CD4-positive, alpha-beta T cell treated with Interleukin-12 subunit alpha and Interleukin-12 subunit beta, for 1 hour (primary cell): ENCODE results near the gene RAP1A.
"Not testable (repeated sequence)": the region's sequence is repeated elsewhere in the genome, so short reads cannot be mapped to it uniquely, and the experiment has no call there.

ENCODE experiments used
- DNase-seq: peaks from one replicate; pipeline ENCODE4 v3.0.0-alpha.2; 2020

Gene RAP1A

DNA sequence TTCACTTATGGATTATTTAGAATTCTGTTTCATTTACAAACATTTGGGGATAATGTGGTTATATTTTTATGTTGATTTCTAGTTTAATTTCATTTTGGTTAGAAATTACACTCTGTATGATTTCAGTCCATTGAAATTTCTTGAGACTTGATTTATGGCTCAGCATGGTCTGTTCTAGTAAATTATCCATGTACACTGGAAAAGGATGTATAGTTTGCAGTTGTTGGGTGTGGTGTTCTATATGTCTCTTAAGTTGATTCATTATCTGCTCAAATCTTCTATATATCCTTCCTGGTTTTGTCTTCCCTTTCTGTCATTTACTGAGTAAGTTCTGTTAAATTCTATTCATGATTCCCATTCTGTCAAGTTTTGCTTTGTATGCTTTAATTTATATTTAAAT is 52.3 kb downstream of the RAP1A start:
- DNase-seq = no peak

GRCh38 chr1:111672331-111672730 is 52.7 kb downstream of the RAP1A start:
- DNase-seq = no peak

GRCh38 chr1:111677604-111678003 is 58.0 kb downstream of the RAP1A start:
- no peak for DNase-seq

GRCh38 chr1:111679541-111679940 is 60.0 kb downstream of the RAP1A start:
- no peak for DNase-seq

GRCh38 chr1:111680212-111680800 is 60.7 kb downstream of the RAP1A start:
- DNase-seq = not testable (repeated sequence)

GRCh38 chr1:111685293-111686153 is 65.9 kb downstream of the RAP1A start:
- DNase-seq = not testable (repeated sequence)

GRCh38 chr1:111690306-111690617 is 70.7 kb downstream of the RAP1A start:
- DNase-seq = no peak

DNA sequence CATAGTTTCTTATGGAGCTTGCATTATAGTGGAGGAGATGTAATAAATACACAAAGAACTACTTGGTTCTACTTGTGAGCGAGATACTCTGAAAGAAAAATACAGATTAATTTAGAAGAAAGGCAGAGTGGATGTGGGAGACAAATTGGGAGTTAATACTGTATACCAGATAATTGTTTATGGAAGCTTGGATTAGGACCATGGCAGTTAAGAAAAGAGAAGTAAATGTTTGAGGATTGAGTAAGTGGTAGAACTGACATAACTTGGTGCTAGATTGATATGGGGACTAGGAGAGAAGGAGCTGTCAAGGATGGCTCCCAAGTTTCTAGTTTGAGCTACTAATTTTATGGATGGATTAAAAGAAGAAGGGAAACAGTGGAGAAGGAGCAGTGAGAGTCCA is 72.3 kb downstream of the RAP1A start:
- no peak for DNase-seq

DNA sequence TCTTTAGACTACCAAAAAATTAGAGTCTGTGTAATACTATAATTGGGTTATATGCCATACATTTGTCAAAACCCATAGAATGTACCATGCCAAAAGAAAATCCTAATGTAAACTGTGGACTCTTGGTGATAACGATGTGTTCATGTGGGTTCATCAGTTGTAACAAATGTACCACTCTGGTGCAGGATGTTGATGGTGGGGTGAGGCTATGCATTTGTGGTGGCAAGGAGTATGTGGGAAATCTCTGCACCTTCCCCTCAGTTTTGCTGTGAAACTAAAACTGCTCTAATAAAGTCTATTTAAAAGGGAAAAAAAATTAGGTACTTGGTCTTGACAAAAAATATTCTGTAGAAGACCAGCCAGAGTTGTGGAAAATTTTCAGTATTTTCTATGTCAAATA is 76.2 kb downstream of the RAP1A start:
- no peak for DNase-seq

- DNase-seq = no peak
These were observed 76.7 kb downstream of the RAP1A start for GRCh38 chr1:111696330-111696729.

DNA sequence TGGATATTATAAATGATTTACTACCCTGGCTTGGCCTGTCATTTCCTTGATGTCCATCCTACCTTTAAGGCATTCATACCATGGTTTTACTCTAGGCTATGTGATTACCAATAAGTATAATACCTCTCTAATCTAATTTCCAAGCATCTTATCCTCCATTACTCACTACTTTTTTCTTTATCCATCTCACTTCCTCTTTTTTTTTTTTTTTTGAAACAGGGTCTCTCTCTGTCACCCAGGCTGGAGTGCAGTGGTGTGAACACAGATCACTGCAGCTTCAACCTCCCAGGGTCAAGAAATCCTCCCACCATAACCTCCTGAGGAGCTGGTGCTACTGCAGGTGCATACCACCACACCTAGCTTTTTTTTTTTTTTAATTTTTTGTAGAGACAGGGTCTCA is 79.7 kb downstream of the RAP1A start:
- no peak for DNase-seq

GRCh38 chr1:111702504-111703050 is 83.0 kb downstream of the RAP1A start:
- DNase-seq = no peak

- no peak for DNase-seq
These were observed 84.7 kb downstream of the RAP1A start for GRCh38 chr1:111704240-111704639.

- DNase-seq = no peak
These were observed 85.2 kb downstream of the RAP1A start for GRCh38 chr1:111704776-111705175.

- DNase-seq = no peak
These were observed 86.3 kb downstream of the RAP1A start for GRCh38 chr1:111705841-111706240.

DNA sequence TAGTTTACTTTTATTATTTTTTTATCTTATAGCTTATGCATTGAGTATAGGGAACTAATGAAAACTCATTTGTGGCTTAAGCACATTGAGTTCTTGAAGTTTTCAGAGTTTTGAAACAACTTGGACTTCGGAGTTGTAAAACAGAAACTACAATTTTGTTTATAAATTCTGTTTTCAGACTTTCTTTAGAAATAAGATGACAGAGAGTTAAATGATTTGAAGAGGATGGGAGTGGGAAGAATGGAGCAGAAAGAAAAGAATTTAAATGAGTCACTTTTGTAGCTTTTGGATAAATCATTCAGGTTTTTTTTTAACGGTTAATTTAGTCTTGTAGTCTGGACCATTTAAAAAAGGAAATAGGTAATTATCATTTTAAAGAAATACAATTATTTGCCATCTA is 87.3 kb downstream of the RAP1A start:
- DNase-seq = no peak

GRCh38 chr1:111707906-111708305 is 88.3 kb downstream of the RAP1A start:
- DNase-seq = no peak

- DNase-seq = no peak
These were observed 90.4 kb downstream of the RAP1A start for GRCh38 chr1:111709986-111710385.

DNA sequence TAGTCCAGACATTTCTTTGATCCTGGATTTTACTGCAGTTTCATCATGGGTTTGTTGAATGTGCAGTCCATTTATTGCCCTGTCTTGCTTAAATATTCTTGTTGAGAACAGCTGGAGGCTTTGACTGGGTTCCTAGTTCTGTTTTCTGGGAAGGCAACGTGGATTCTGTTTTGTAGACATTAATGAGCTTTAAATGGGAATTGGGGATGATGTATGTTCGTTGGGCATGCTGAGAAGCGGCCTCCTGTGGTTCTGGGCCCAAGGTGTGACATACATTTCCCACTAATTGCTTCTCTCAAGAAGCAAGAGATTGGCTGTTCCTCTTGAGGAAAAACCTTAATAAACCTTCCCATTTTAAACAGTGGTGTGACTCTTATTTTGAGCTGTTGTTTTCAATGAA is 96.7 kb downstream of the RAP1A start:
- DNase-seq = no peak

DNA sequence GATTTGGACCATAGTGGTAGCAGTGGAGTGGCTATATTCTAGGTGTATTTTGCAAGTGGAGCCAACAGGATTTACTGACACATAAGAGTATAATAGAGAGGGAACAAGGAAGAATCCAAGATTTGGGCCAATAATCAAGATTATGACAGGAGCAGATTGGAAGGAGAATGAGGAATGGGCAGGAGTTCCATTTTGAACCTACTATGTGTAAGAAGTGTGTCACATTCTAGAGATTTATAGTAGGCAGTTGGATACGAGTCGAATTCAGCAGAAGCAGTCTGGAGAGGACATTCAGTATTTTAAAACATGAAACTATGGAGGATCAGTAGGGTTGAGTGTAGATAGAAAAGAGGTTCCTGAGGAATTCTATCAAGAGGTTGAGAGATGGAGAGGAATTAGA is 97.9 kb downstream of the RAP1A start:
- no peak for DNase-seq

DNA sequence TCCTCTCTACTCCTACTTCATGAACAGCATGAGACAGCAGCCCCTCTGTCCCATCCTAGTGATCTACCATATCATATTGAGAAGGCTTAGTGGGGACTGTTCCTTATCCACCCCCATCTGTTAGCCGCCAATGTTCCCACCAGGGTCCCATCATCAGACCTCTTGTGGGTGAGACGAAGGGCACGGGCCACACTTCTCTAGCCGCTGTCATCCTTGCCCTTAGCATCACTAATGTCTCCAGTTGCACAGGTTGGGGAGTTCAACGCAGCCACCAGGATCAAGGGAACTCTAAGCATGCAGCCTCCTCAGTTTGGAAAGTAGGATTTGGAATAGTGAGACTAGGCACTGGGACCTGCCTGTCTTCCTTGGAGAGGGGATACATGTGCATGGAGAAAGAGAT is 99.5 kb downstream of the RAP1A start:
- DNase-seq = no peak

DNA sequence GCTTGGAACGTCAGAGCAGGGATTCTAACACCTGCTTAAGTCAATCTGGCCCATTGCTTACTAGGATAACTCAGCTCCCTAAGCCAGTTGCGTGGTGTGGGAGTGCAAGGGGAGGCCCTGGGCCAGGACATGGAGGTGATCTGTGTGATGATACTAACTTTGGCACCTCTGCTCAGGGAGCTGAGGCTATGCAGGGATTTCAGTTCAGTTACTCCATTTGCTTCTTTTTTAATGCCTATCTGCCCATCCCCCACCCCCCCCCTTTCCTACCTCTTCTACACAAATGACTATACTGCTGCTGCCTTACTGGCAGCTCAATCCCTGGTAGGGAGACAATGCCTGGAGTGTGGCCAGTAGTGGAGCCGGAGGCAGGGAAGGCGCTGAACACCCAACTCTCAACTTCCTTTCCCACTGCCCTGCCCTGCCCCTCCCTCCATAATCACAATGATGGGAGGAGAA is 100.1 kb downstream of the RAP1A start:
- DNase-seq = no peak

GRCh38 chr1:111720274-111720976 is 100.8 kb downstream of the RAP1A start:
- no peak for DNase-seq
